Endometrial microvascular endothelial cells (primary cell): Measurements from ENCODE around the gene PRR36. TPM values are rescaled to one million over a fixed set of nuclear protein-coding genes. Genes with fewer than 3 reads are reported as not detected.

ENCODE experiments used
- in situ Hi-C: cut with HindIII; loops from 2 replicates; pipeline ENCODE4 v1.10.0; 2017; ENCODE audit warnings: low sequenced_read_pairs, low pct_unique_long_range_greater_than_20kb; ENCODE audit errors: inconsistent ontology term
- total RNA-seq: library from RNA; depleted of rRNA; stranded (reverse); fragments of >200 nt; gene quantifications from one replicate; pipeline ENCODE4 v1.2.3, GENCODE V29; 2015; ENCODE audit errors: inconsistent ontology term

The PRR36 gene
- total RNA-seq, 1 donor from 2014 or later = not detected

- in situ Hi-C loops = no loop called here
These were observed 40.4 kb upstream of the PRR36 start, which contains the start of gene TGFBR3L for GRCh38 chr19:7914598-7915045. TGFBR3L (plus strand) TSS chr19:7914830.

GRCh38 chr19:7914099-7914498 lies 39.9 kb upstream of the PRR36 start:
- in situ Hi-C loops = no loop called here

- in situ Hi-C loops = no loop called here
These were observed 39.5 kb upstream of the PRR36 start for GRCh38 chr19:7913652-7914051.

GRCh38 chr19:7912697-7913564 lies 38.7 kb upstream of the PRR36 start:
- in situ Hi-C loops = no loop called here

GRCh38 chr19:7912144-7912696 lies 38.0 kb upstream of the PRR36 start:
- in situ Hi-C loops = no loop called here

GRCh38 chr19:7911508-7912143 lies 37.4 kb upstream of the PRR36 start:
- in situ Hi-C loops = no loop called here

GRCh38 chr19:7910321-7911161 lies 36.4 kb upstream of the PRR36 start:
- in situ Hi-C loops = no loop called here

GRCh38 chr19:7909471-7910067 lies 35.4 kb upstream of the PRR36 start:
- in situ Hi-C loops = no loop called here

- in situ Hi-C loops = no loop called here
These were observed 34.7 kb upstream of the PRR36 start for GRCh38 chr19:7908742-7909461.

GRCh38 chr19:7908078-7908699 lies 34.0 kb upstream of the PRR36 start:
- in situ Hi-C loops = no loop called here

- in situ Hi-C loops = no loop called here
These were observed 33.4 kb upstream of the PRR36 start for GRCh38 chr19:7907544-7907943.

GRCh38 chr19:7907122-7907521 lies 32.9 kb upstream of the PRR36 start:
- in situ Hi-C loops = no loop called here

GRCh38 chr19:7905859-7906258 lies 31.7 kb upstream of the PRR36 start:
- in situ Hi-C loops = no loop called here

- in situ Hi-C loops = no loop called here
These were observed 31.1 kb upstream of the PRR36 start for GRCh38 chr19:7905268-7905667.

GRCh38 chr19:7904074-7905020 lies 30.2 kb upstream of the PRR36 start:
- in situ Hi-C loops = no loop called here

GRCh38 chr19:7903244-7904073 lies 29.3 kb upstream of the PRR36 start, which contains the start of gene MAP2K7:
MAP2K7 (plus strand) TSS chr19:7903877; CDS start chr19:7903945, 68 bp downstream.
- in situ Hi-C loops = no loop called here
